MG63 (cell line): ENCODE data around the gene NRAS. TPM values are rescaled to one million over a fixed set of nuclear protein-coding genes. Genes with fewer than 3 reads are reported as not detected.

Source experiments
- DNase-seq: peaks from one replicate; pipeline ENCODE4 v3.0.0-alpha.2; 2020
- H3K27me3 ChIP-seq: fragments of 250-450 bp; sonication (Bioruptor Pico); 2 replicates; pipeline ENCODE4 v1.5.1; 2020; ENCODE audit warnings: mild to moderate bottlenecking, moderate library complexity
- H3K36me3 ChIP-seq: fragments of 250-450 bp; sonication (Bioruptor Pico); 2 replicates; pipeline ENCODE4 v1.5.1; 2020; ENCODE audit warnings: mild to moderate bottlenecking, moderate library complexity
- H3K4me3 ChIP-seq: fragments of 250-450 bp; sonication (Bioruptor Pico); 2 replicates; pipeline ENCODE4 v1.5.1; 2020; ENCODE audit warnings: mild to moderate bottlenecking, moderate library complexity
- H3K9me3 ChIP-seq: fragments of 250-450 bp; sonication (Bioruptor Pico); 2 replicates; pipeline ENCODE4 v1.5.1; 2020; ENCODE audit warnings: mild to moderate bottlenecking, moderate library complexity
- total RNA-seq: library from RNA; depleted of rRNA; stranded (reverse); fragments of >200 nt; shearing (Covaris generic); gene quantifications from 2 replicates; pipeline ENCODE4 v1.2.3, GENCODE V29; 2014; ENCODE audit warnings: low replicate concordance; rRNA removed

The NRAS gene
- total RNA-seq, 1 experiment from 2014 or later = 77.3 TPM

DNA sequence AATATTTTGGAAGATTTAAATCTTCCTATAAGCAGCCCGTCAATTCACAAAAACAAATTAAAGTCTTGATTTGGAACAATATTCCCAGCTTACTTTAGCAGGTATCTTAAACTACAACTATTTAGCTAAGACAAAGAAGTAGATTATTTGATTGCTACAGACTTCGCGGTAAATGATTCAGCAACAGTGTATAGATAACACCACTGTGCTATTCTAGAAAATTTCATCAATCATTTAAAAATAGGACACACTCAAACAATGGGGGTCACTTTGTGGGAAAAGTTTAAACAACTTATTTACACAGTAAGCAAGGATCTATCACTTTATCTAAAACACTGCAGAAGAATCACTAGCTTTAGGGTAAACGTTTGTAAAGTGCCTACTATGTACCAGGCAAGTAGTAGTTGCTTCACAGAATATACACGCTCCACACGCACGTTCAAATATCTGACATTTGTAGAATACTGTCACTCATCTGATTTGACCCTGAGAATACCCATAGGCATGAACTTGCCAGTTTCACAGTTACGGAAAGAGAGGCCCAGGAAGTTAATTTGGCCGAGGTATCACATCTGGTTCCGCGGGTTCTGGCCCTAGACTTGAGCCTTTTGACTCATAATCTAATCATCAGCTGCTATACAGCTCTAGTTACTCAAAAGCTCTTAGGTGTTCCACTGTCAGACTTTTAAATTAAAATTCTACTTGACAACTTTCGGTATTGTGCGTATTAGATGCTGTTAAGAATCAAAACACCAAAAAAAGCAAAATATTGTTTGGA, 47.6 kb downstream of the NRAS start:
- no peaks in the 10 kb centered on the region; the same call in 1 of the 2 replicates for H3K27me3 ChIP-seq
- DNase-seq = peak; percentile 53
- H3K9me3 ChIP-seq = no peaks in the 10 kb centered on the region
- H3K36me3 ChIP-seq = no peaks in the 10 kb centered on the region
- peak overlapping the region; percentile 63 for H3K4me3 ChIP-seq

DNA sequence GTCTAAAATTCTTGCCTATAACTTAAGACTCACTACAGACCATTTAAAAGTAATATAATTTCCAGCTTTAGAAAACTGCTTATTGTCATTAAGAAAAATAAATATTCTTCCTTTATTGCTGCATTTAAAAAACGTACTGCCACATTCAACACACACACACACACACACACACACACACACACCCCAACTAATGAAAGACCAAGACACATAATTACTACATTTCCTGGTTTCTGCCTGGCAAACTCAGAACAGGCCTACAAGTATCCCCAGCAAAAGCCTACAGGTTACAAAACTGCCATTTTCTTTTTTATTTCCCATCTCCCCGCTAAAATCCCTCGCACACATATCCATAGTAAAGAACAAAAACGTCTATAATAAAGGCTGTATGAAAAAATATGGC, 48.2 kb downstream of the NRAS start:
- Histone ChIP-seq H3K27me3 (no peaks in the 10 kb centered on the region; the same call in 1 of the 2 replicates), H3K4me3 (no peak overlapping the region)

DNA sequence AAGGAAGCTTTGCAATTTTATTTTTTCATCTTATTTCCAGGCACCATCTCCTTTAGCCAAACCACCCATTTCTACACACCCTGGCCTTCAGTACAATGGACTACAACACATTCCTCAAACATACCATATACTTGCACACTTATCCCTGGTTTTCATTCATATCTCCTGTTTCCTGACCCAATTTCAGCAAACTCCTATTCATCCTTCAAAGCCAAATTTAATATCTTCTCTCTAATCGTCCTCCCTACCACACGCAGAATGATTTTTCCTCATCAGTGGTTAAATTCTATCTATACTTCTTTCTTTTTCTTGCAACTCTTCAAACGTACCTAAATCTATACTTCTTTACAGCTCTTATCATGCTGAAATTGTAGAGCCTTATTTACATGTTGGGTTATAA, 49.6 kb downstream of the NRAS start:
- DNase-seq = no peak
- no peak overlapping the region for H3K4me3 ChIP-seq

More for the DNA sequence above, 48.2 kb downstream of the NRAS start:
- Histone ChIP-seq H3K36me3 (no peaks in the 10 kb centered on the region), H3K9me3 (no peaks in the 10 kb centered on the region)
- DNase-seq = no peak

DNA sequence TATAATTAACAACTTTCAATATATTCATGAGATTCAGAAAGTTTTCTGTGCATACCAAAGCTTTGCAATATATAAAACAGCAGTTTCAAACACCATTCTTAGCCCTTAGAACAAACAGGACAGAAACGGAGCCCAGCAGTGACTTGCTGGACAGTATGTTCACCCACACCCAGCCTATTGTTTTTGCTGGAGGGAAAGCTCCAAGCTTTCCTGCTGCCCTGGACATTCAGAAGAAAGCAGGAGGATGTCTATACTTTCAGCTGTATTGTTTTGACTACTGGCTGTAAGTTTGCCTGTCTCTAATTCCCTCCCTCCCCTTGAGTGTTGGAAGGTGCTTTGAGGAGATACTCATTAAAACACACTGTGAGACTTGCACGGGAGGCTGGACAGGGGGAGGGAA, 56.3 kb downstream of the NRAS start:
- no peak for DNase-seq
- Histone ChIP-seq H3K4me3 (no peak overlapping the region), H3K9me3 (no peaks in the 10 kb centered on the region), H3K27me3 (0 out of 2 replicates have a peak, but pooled peaks cover 3% of the 10 kb centered on the region), H3K36me3 (no peaks in the 10 kb centered on the region)

More for the DNA sequence above, 49.6 kb downstream of the NRAS start:
- no peaks in the 10 kb centered on the region for H3K36me3 ChIP-seq
- no peaks in the 10 kb centered on the region for H3K9me3 ChIP-seq
- H3K27me3 ChIP-seq = no peaks in the 10 kb centered on the region

Other genes with a start within 250 kb of the NRAS start
- 16.9 and 43.4 TPM in 2 replicates for gene TRIM33, start 205.6 kb downstream of the NRAS start, total RNA-seq
- gene BCAS2, start 135.2 kb downstream of the NRAS start, total RNA-seq = 26.5 and 44.2 TPM in 2 replicates
- gene DENND2C, start 46.7 kb downstream of the NRAS start, total RNA-seq = 1.7 and 1.8 TPM in 2 replicates
- gene AMPD1, start 21.2 kb downstream of the NRAS start, total RNA-seq = not detected in 2 replicates
- gene CSDE1, start 41.2 kb upstream of the NRAS start, total RNA-seq = 267 and 273 TPM in 2 replicates
- gene SIKE1, start 63.9 kb upstream of the NRAS start, total RNA-seq = 27.8 and 36.7 TPM in 2 replicates
- not detected in 2 replicates for gene SYCP1, start 138.1 kb upstream of the NRAS start, total RNA-seq